MM.1S (cell line): ENCODE results near the gene KRTAP4-11.

Experiments
- EZH2 ChIP-seq: fragments of 300-600 bp; sonication (generic); optimal IDR thresholded peaks from 2 replicates; pipeline ENCODE3; 2017; ENCODE audit warnings: low read depth, mild to moderate bottlenecking, antibody characterized with exemption, low read length, mixed read lengths
- TF ChIP-seq, protein P1 (sequence below): fragments of 300-600 bp; sonication (generic); IDR thresholded peaks from 2 replicates; pipeline ENCODE4 v1.5.1; 2016; ENCODE audit warnings: antibody characterized with exemption, low read length, mixed read lengths

DNA sequence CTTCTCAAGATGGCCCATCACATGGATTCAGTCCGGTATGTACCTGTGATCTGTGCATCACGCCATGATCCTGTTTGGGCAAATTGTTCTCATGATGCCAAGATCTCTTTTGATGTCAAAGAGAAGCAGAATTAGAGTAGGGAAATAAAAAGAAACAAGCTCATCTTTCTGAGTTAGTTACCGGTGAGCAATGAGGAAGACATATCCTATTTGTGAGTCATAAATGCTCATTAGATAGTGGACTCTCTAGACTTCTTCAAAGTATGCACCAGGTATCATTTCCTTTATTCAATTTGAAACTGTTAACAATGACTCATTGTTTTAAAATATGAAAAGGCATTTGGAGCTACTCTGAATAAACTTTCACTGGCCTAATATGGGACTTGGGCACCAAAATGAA, 13.8 kb upstream of the KRTAP4-11 start:
- TF ChIP-seq, protein P1, sequence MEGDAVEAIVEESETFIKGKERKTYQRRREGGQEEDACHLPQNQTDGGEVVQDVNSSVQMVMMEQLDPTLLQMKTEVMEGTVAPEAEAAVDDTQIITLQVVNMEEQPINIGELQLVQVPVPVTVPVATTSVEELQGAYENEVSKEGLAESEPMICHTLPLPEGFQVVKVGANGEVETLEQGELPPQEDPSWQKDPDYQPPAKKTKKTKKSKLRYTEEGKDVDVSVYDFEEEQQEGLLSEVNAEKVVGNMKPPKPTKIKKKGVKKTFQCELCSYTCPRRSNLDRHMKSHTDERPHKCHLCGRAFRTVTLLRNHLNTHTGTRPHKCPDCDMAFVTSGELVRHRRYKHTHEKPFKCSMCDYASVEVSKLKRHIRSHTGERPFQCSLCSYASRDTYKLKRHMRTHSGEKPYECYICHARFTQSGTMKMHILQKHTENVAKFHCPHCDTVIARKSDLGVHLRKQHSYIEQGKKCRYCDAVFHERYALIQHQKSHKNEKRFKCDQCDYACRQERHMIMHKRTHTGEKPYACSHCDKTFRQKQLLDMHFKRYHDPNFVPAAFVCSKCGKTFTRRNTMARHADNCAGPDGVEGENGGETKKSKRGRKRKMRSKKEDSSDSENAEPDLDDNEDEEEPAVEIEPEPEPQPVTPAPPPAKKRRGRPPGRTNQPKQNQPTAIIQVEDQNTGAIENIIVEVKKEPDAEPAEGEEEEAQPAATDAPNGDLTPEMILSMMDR, result no peak
- TF ChIP-seq EZH2, result no peak
